GM12878 (cell line): ENCODE measurements around the gene INO80E. TPM values are rescaled to one million over a fixed set of nuclear protein-coding genes. Genes with fewer than 3 reads are reported as not detected.

Experiments used
- ATF7 ChIP-seq: fragments of 450-650 bp; IDR thresholded peaks from 2 replicates; pipeline ENCODE4 v1.6.1; 2016; ENCODE audit warnings: low read depth, mild to moderate bottlenecking
- BRCA1 ChIP-seq: IDR thresholded peaks from 2 replicates; pipeline ENCODE4 v1.6.1; 2011; ENCODE audit warnings: low read depth, low read length, improper control_type of control experiment
- E2F4 ChIP-seq: IDR thresholded peaks from 2 replicates; pipeline ENCODE4 v1.6.1; 2012; ENCODE audit warnings: low read depth, low read length, improper control_type of control experiment
- E4F1 ChIP-seq: fragments of 450-650 bp; IDR thresholded peaks from 2 replicates; pipeline ENCODE4 v1.6.1; 2018; ENCODE audit warnings: borderline replicate concordance, mild to moderate bottlenecking; ENCODE audit not compliant: partially characterized antibody
- ETV6 ChIP-seq, 2 experiments: fragments of 450-650 bp in 1 of 2; IDR thresholded peaks in 1 of 2; conservative IDR thresholded peaks in 1 of 2; 2 replicates each; pipeline ENCODE4 v1.6.1; 2014; ENCODE audit warnings: antibody characterized with exemption in 1 of 2, borderline replicate concordance in 1 of 2, low read depth in 1 of 2, mild to moderate bottlenecking in 1 of 2, moderate library complexity in 1 of 2
- MEF2A ChIP-seq: IDR thresholded peaks from 2 replicates; pipeline ENCODE4 v1.6.1; 2011; ENCODE audit warnings: low read depth, mild to moderate bottlenecking, low read length, moderate library complexity; ENCODE audit not compliant: insufficient read depth
- REST ChIP-seq: IDR thresholded peaks from 2 replicates; pipeline ENCODE4 v1.6.1; 2012; ENCODE audit warnings: mild to moderate bottlenecking, low read depth, low read length
- SIN3A ChIP-seq: IDR thresholded peaks from 2 replicates; pipeline ENCODE4 v1.6.1; 2012; ENCODE audit warnings: low read depth, low read length, improper control_type of control experiment
- SP1 ChIP-seq: IDR thresholded peaks from one replicate; pipeline ENCODE4 v1.6.1; 2011; ENCODE audit warnings: low read depth, low read length
- ZNF687 ChIP-seq: fragments of 450-650 bp; IDR thresholded peaks from 2 replicates; pipeline ENCODE4 v1.6.1; 2017; ENCODE audit warnings: mild to moderate bottlenecking, moderate library complexity
- polyA plus RNA-seq, 11 experiments: library from polyadenylated mRNA; depleted of rRNA in 4 of 11; unstranded in 6 of 11; stranded (reverse) in 5 of 11; fragments of >200 nt; fragmentation: Nextera tagmentation in 4 of 11; fragmentation: Illumina TruSeq in 1 of 11; extraction: Ambion mirVana in 4 of 11; extraction: Trizol in 1 of 11; gene quantifications; 1 replicate in 1 of 11; 2 replicates in 10 of 11; pipeline versions ENCODE4 v1.2.1 to v1.2.3, GENCODE V29; 2011 to 2016; ENCODE audit warnings: inconsistent platforms in 2 of 11, missing spikeins in 2 of 11, low read depth in 1 of 11
- total RNA-seq, 4 experiments: library from RNA; depleted of rRNA in 3 of 4; stranded (reverse); fragments of >200 nt in 3 of 4; fragmentation: Illumina TruSeq in 1 of 4; extraction: Trizol in 1 of 4; gene quantifications; 2 replicates each; pipeline versions ENCODE4 v1.2.1 to v1.2.3, GENCODE V29; 2013 to 2021
- TF ChIP-seq, protein P1 (sequence below): fragments of 450-650 bp; IDR thresholded peaks from 2 replicates; pipeline ENCODE4 v1.6.1; 2016; ENCODE audit warnings: mild to moderate bottlenecking, moderate library complexity, borderline replicate concordance

The INO80E gene
- total and polyA plus RNA-seq, 10 of the 15 experiments (the other 5 are each of a cell fraction or from before 2014, with no cell fraction given): 0.39 to 74.0 (median 33.0) TPM

- TF ChIP-seq SP1 (peak; percentile 36), ETV6 (conservative IDR thresholded peaks at IDR 0.05 in 1 of 2, IDR thresholded peaks at IDR 0.05 in 1 of 2; ENCODE audit: borderline replicate concordance in 1 of 2, low read depth in 1 of 2) (peak in 1 of 2 experiments; percentile 28; a peak in 1 of 4 replicates), MEF2A (0 out of 2 replicates have a peak, but pooled peaks have one; percentile 26), E4F1 (peak; percentile 14), ZNF687 (0 out of 2 replicates have a peak, but pooled peaks have one; percentile 44), BRCA1 (peak; percentile 27; the same call in 1 of the 2 replicates), SIN3A (peak; percentile 63), REST (no peak), ATF7 (peak; percentile 79), E2F4 (peak; percentile 47; the same call in 1 of the 2 replicates)
- TF ChIP-seq, protein P1, sequence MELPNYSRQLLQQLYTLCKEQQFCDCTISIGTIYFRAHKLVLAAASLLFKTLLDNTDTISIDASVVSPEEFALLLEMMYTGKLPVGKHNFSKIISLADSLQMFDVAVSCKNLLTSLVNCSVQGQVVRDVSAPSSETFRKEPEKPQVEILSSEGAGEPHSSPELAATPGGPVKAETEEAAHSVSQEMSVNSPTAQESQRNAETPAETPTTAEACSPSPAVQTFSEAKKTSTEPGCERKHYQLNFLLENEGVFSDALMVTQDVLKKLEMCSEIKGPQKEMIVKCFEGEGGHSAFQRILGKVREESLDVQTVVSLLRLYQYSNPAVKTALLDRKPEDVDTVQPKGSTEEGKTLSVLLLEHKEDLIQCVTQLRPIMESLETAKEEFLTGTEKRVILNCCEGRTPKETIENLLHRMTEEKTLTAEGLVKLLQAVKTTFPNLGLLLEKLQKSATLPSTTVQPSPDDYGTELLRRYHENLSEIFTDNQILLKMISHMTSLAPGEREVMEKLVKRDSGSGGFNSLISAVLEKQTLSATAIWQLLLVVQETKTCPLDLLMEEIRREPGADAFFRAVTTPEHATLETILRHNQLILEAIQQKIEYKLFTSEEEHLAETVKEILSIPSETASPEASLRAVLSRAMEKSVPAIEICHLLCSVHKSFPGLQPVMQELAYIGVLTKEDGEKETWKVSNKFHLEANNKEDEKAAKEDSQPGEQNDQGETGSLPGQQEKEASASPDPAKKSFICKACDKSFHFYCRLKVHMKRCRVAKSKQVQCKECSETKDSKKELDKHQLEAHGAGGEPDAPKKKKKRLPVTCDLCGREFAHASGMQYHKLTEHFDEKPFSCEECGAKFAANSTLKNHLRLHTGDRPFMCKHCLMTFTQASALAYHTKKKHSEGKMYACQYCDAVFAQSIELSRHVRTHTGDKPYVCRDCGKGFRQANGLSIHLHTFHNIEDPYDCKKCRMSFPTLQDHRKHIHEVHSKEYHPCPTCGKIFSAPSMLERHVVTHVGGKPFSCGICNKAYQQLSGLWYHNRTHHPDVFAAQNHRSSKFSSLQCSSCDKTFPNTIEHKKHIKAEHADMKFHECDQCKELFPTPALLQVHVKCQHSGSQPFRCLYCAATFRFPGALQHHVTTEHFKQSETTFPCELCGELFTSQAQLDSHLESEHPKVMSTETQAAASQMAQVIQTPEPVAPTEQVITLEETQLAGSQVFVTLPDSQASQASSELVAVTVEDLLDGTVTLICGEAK: peak; percentile 76; the same call in 1 of the 2 replicates
Measured at GRCh38 chr16:29995911-29996765, at the start of gene INO80E (continued).
